Adrenal gland (tissue), 12 donors: ENCODE results near the gene PARPBP. TPM values are rescaled to one million over a fixed set of nuclear protein-coding genes. Genes with fewer than 3 reads are reported as not detected.
"Not testable (repeated sequence)": the region's sequence is repeated elsewhere in the genome, so short reads cannot be mapped to it uniquely, and the experiment has no call there.

ENCODE experiments used
- DNase-seq, 7 donors: peaks; one replicate each; pipeline ENCODE4 v3.0.0-alpha.2; 2019 to 2020
- H3K27ac ChIP-seq, 5 donors: fragments of 200-600 bp; sonication (generic) in 4 of 5; 1 replicate in 3 of 5; 2 replicates in 2 of 5; pipeline versions ENCODE4 v1.5.1 to v1.8.0; 2016 to 2020; ENCODE audit warnings: mild to moderate bottlenecking in 1 of 5
- H3K27me3 ChIP-seq: fragments of 200-600 bp; 2 replicates; pipeline ENCODE4 v1.8.0; 2021
- H3K36me3 ChIP-seq, 2 donors: fragments of 200-600 bp; replicated peaks in 1 of 2; 1 replicate in 1 of 2; 2 replicates in 1 of 2; pipeline versions ENCODE4 v1.5.1 to v1.8.0; 2018 to 2022
- H3K4me1 ChIP-seq, 2 donors: fragments of 200-600 bp; replicated peaks in 1 of 2; 1 replicate in 1 of 2; 2 replicates in 1 of 2; pipeline versions ENCODE4 v1.5.1 to v1.8.0; 2018 to 2021
- H3K4me3 ChIP-seq, 4 donors: fragments of 200-600 bp; sonication (generic) in 3 of 4; one replicate each; pipeline ENCODE4 v1.5.1; 2016 to 2018
- H3K9me3 ChIP-seq, 3 donors: fragments of 200-600 bp; sonication (generic) in 1 of 3; replicated peaks in 1 of 3; 1 replicate in 2 of 3; 2 replicates in 1 of 3; pipeline versions ENCODE4 v1.5.1 to v1.8.0; 2016 to 2021
- CTCF ChIP-seq, 6 experiments: fragments of 450-650 bp in 4 of 6; fragments of 200-600 bp in 2 of 6; sonication (generic) in 1 of 6; IDR thresholded peaks; 1 replicate in 5 of 6; 2 replicates in 1 of 6; pipeline versions ENCODE4 v1.5.1 to v1.8.0; 2016 to 2021; ENCODE audit warnings: antibody characterized with exemption in 6 of 6, mild to moderate bottlenecking in 2 of 6, moderate library complexity in 1 of 6
- POLR2A ChIP-seq, 2 donors: fragments of 450-650 bp; IDR thresholded peaks; one replicate each; pipeline ENCODE4 v1.6.1; 2017; ENCODE audit warnings: antibody characterized with exemption in 2 of 2, mild to moderate bottlenecking in 2 of 2, moderate library complexity in 1 of 2
- WGBS, 4 donors: extraction: QIAGEN DNeasy Blood & Tissue Kit in 2 of 4; methylation state at CpG; one replicate each; pipeline versions ENCODE4 v1.1.5 to v1.1.7; 2013 to 2017; 5-methylcytosine and 5-hydroxymethylcytosine counted together
- intact Hi-C, 2 donors: fragments of 100-400 bp; cut with DNase I; formaldehyde crosslinking; loops; one replicate each; pipeline versions ENCODE4 v1.14.1 to v1.15.0; 2022 to 2023
- polyA plus RNA-seq, 3 donors: library from polyadenylated mRNA; stranded (reverse); fragments of 200-250 nt in 2 of 3; fragments of 350-450 nt in 1 of 3; fragmentation: Illumina TruSeq in 1 of 3; extraction: RNeasy Lipid Tissue Mini Kit (QIAGEN cat#74804) in 1 of 3; gene quantifications; one replicate each; pipeline ENCODE4 v1.2.3, GENCODE V29; 2013 to 2014
- small RNA-seq, 2 donors: library from RNA; depleted of rRNA; stranded (forward); fragments of <200 nt; gene quantifications; one replicate each; pipeline ENCODE3, GENCODE V24; 2016
- total RNA-seq, 9 donors: library from RNA; depleted of rRNA in 4 of 9; stranded (reverse); fragments of >200 nt in 4 of 9; fragments of 120-200 nt in 1 of 9; fragmentation: NEBNext Ultra II Directional in 1 of 9; extraction: Animal tissue kit (Norgen Biotek cat#: 25700) in 1 of 9; gene quantifications; one replicate each; pipeline versions ENCODE4 v1.1.0 to v1.2.4, GENCODE V29; 2013 to 2023
- donor health status: healthy with polysubstance abuse.
- donor health status: Bipolar disorder and iron deficiency.
- donor health status: DM: yes; HTN: yes; CAD: no.
- donor health status: DM: no; HTN: no; CAD: no.
- donor health status: DM: no; HTN: no; CAD: no.
- donor health status: DM: yes; HTN: yes; CAD: no.

The PARPBP gene
- total and polyA plus RNA-seq, 12 donors, result 0.67 to 7.8 (median 1.4) TPM

GRCh38 chr12:102227954-102228353 lies 108.0 kb downstream of the PARPBP start:
- TF ChIP-seq CTCF (IDR thresholded peaks at IDR 0.05) (no peak), POLR2A (IDR thresholded peaks at IDR 0.05) (no peak)
- 65 to 77% (median 74%) methylated on average over 5 of the region's 5 CpGs for WGBS, 4 donors
- no peak overlapping the region for H3K27ac ChIP-seq
- H3K36me3 ChIP-seq, result no peaks in the 10 kb centered on the region
- no peaks in the 10 kb centered on the region for H3K4me1 ChIP-seq
- DNase-seq, result no peak
- intact Hi-C loops, result no loop called here
- no peaks in the 10 kb centered on the region for H3K9me3 ChIP-seq
- no peaks in the 10 kb centered on the region for H3K27me3 ChIP-seq
- no peak overlapping the region for H3K4me3 ChIP-seq

- no peak overlapping the region for H3K27ac ChIP-seq
- H3K36me3 ChIP-seq, result no peaks in the 10 kb centered on the region
- DNase-seq, result no peak
- H3K9me3 ChIP-seq, result no peaks in the 10 kb centered on the region
- H3K27me3 ChIP-seq, result no peaks in the 10 kb centered on the region
- intact Hi-C loops, result no loop called here
- no peaks in the 10 kb centered on the region for H3K4me1 ChIP-seq
- no peak overlapping the region for H3K4me3 ChIP-seq
- TF ChIP-seq POLR2A (IDR thresholded peaks at IDR 0.05) (no peak), CTCF (IDR thresholded peaks at IDR 0.05) (no peak)
Observed at GRCh38 chr12:102232036-102232435, 112.1 kb downstream of the PARPBP start.

GRCh38 chr12:102232446-102232845 lies 112.5 kb downstream of the PARPBP start:
- DNase-seq, result no peak
- intact Hi-C loops, result no loop called here

GRCh38 chr12:102234599-102234998 lies 114.6 kb downstream of the PARPBP start:
- Histone ChIP-seq H3K4me1 (no peaks in the 10 kb centered on the region), H3K27me3 (no peaks in the 10 kb centered on the region), H3K36me3 (no peaks in the 10 kb centered on the region), H3K27ac (no peak overlapping the region), H3K4me3 (no peak overlapping the region), H3K9me3 (no peaks in the 10 kb centered on the region)
- WGBS, 4 donors, result 71 to 86% (median 82%) methylated on average over 2 of the region's 2 CpGs
- TF ChIP-seq CTCF (IDR thresholded peaks at IDR 0.05) (no peak), POLR2A (IDR thresholded peaks at IDR 0.05) (no peak)
- DNase-seq, result no peak
- intact Hi-C loops, result no loop called here

More at GRCh38 chr12:102232446-102232845, 112.5 kb downstream of the PARPBP start:
- no peak overlapping the region for H3K27ac ChIP-seq
- H3K4me3 ChIP-seq, result no peak overlapping the region
- H3K27me3 ChIP-seq, result no peaks in the 10 kb centered on the region
- no peaks in the 10 kb centered on the region for H3K4me1 ChIP-seq
- 75 to 83% (median 80%) methylated on average over 1 of the region's 1 CpG for WGBS, 4 donors
- no peak for TF ChIP-seq POLR2A (IDR thresholded peaks at IDR 0.05)
- no peak for TF ChIP-seq CTCF (IDR thresholded peaks at IDR 0.05)
- no peaks in the 10 kb centered on the region for H3K9me3 ChIP-seq
- no peaks in the 10 kb centered on the region for H3K36me3 ChIP-seq

- intact Hi-C loops, H3K4me1 ChIP-seq, H3K27me3 ChIP-seq, H3K9me3 ChIP-seq, H3K4me3 ChIP-seq, DNase-seq, H3K27ac ChIP-seq, H3K36me3 ChIP-seq: not testable (repeated sequence)
- 89 to 96% (median 94%) methylated on average over 2 of the region's 2 CpGs for WGBS, 4 donors
Observed at GRCh38 chr12:102240859-102241258, 120.9 kb downstream of the PARPBP start.

Small RNAs within 50 kb of the gene (small RNA-seq; reads per million reads assigned to genes)
- gene RN7SL793P, result 0 reads per million in 2 donors

Other genes with a start within 250 kb of the PARPBP start
- gene DRAM1, start 242.6 kb upstream of the PARPBP start, total RNA-seq, result 10 to 100 TPM in 8 of 9 donors, 1 to 10 TPM in 1; 4.3 to 46.4 (median 34.3) TPM
- 10 to 100 TPM; 14.7 to 25.6 (median 17.4) TPM for gene DRAM1, start 242.6 kb upstream of the PARPBP start, polyA plus RNA-seq
- gene WASHC3, start 58.2 kb upstream of the PARPBP start, total RNA-seq, result 10 to 100 TPM; 37.8 to 89.6 (median 55.4) TPM
- gene WASHC3, start 58.2 kb upstream of the PARPBP start, polyA plus RNA-seq, result 100 to 1,000 TPM in 1 of 3 donors, 10 to 100 TPM in 2; 54.9 to 101 (median 72.7) TPM
- gene NUP37, start 69 bp upstream of the PARPBP start, total RNA-seq, result 10 to 100 TPM; 16.2 to 80.8 (median 29.7) TPM
- 10 to 100 TPM in 2 of 3 donors, 1 to 10 TPM in 1; 8.6 to 28.3 (median 12.5) TPM for gene NUP37, start 69 bp upstream of the PARPBP start, polyA plus RNA-seq
- not detected for gene PMCH, start 77.7 kb downstream of the PARPBP start, total RNA-seq
- gene PMCH, start 77.7 kb downstream of the PARPBP start, polyA plus RNA-seq, result not detected